A673 (cell line): ENCODE data around the gene TFIP11.

ENCODE experiments used
- CTCF ChIP-seq: fragments of 300-800, 200-600 bp; sonication (generic); conservative IDR thresholded peaks from 2 replicates; pipeline ENCODE4 v1.5.1; 2017; ENCODE audit warnings: low read depth, mild to moderate bottlenecking, antibody characterized with exemption, low read length, moderate library complexity, mixed read lengths
- EZH2 ChIP-seq: fragments of 200-600 bp; sonication (generic); IDR thresholded peaks from 2 replicates; pipeline ENCODE4 v1.6.1; 2017; ENCODE audit warnings: borderline replicate concordance, low read depth, mild to moderate bottlenecking, mixed read lengths, antibody characterized with exemption, low read length; ENCODE audit not compliant: poor library complexity, severe bottlenecking

- TF ChIP-seq CTCF (no peak; the same call in 1 of the 2 replicates), EZH2 (no peak)
These were observed 33.1 kb downstream of the TFIP11 start for GRCh38 chr22:26479043-26479791.
